Neuron (in vitro differentiated cells): ENCODE data around the gene ORMDL3.
A peak's percentile ranks its signal among the peaks of the same experiment; 100 is the strongest.
"Not testable (repeated sequence)": the region's sequence is repeated elsewhere in the genome, so short reads cannot be mapped to it uniquely, and the experiment has no call there.

Experiments used
- H2AFZ ChIP-seq: one replicate; pipeline ENCODE4 v1.6.1; 2013; ENCODE audit warnings: low read depth, mild to moderate bottlenecking, inconsistent platforms, low read length, moderate library complexity
- H3K27me3 ChIP-seq: one replicate; pipeline ENCODE4 v1.6.1; 2013; ENCODE audit warnings: low read length; ENCODE audit not compliant: insufficient read depth
- H3K36me3 ChIP-seq: one replicate; pipeline ENCODE4 v1.6.1; 2013; ENCODE audit warnings: low read length; ENCODE audit not compliant: insufficient read depth
- H3K4me1 ChIP-seq: one replicate; pipeline ENCODE4 v1.6.1; 2013; ENCODE audit warnings: low read length; ENCODE audit not compliant: insufficient read depth
- H3K4me3 ChIP-seq: 2 replicates; pipeline ENCODE4 v1.5.1; 2013; ENCODE audit warnings: mild to moderate bottlenecking, low read length, moderate library complexity
- H3K9me3 ChIP-seq: one replicate; pipeline ENCODE4 v1.6.1; 2013; ENCODE audit warnings: low read length

The ORMDL3 gene

GRCh38 chr17:39962642-39963220, 35.3 kb upstream of the ORMDL3 start, which contains the start of gene GSDMA:
GSDMA (plus strand) TSS chr17:39963004; CDS start chr17:39965688, 2,684 bp downstream.
- no peak within 1 kb of the TSS for H2AFZ ChIP-seq

GRCh38 chr17:39960524-39961041, 33.2 kb upstream of the ORMDL3 start:
- H3K36me3 ChIP-seq, result no peaks in the 10 kb centered on the region
- H3K9me3 ChIP-seq, result no peaks in the 10 kb centered on the region
- no peak overlapping the region for H3K4me3 ChIP-seq
- no peak overlapping the region for H2AFZ ChIP-seq
- peaks cover 6% of the 10 kb centered on the region for H3K27me3 ChIP-seq
- H3K4me1 ChIP-seq, result no peaks in the 10 kb centered on the region

More at GRCh38 chr17:39962642-39963220, 35.3 kb upstream of the ORMDL3 start, which contains the start of gene GSDMA:
- Histone ChIP-seq H3K36me3 (no peaks in the 10 kb centered on the region), H3K9me3 (no peaks in the 10 kb centered on the region), H3K27me3 (peaks cover 12% of the 10 kb centered on the region), H3K4me3 (no peak within 1 kb of the TSS), H3K4me1 (no peaks in the 10 kb centered on the region)

- Histone ChIP-seq H3K36me3 (no peaks in the 10 kb centered on the region), H3K4me1 (peaks cover 5% of the 10 kb centered on the region), H3K9me3 (no peaks in the 10 kb centered on the region), H3K4me3 (no peak overlapping the region), H2AFZ (no peak overlapping the region), H3K27me3 (peaks cover 2% of the 10 kb centered on the region)
Observed at GRCh38 chr17:39955726-39956225, 28.4 kb upstream of the ORMDL3 start.

- no peak overlapping the region for H2AFZ ChIP-seq
- H3K36me3 ChIP-seq, result no peaks in the 10 kb centered on the region
- no peaks in the 10 kb centered on the region for H3K27me3 ChIP-seq
- H3K4me3 ChIP-seq, result no peak overlapping the region
- H3K9me3 ChIP-seq, result no peaks in the 10 kb centered on the region
- H3K4me1 ChIP-seq, result peaks cover 5% of the 10 kb centered on the region
Observed at GRCh38 chr17:39954876-39955275, 27.5 kb upstream of the ORMDL3 start.

GRCh38 chr17:39953471-39953888, 26.1 kb upstream of the ORMDL3 start:
- H2AFZ ChIP-seq, result peak overlapping the region; percentile 51
- H3K27me3 ChIP-seq, result no peaks in the 10 kb centered on the region
- H3K4me3 ChIP-seq, result peak overlapping the region; percentile 44
- peaks cover 5% of the 10 kb centered on the region for H3K4me1 ChIP-seq
- no peaks in the 10 kb centered on the region for H3K9me3 ChIP-seq
- H3K36me3 ChIP-seq, result no peaks in the 10 kb centered on the region

- Histone ChIP-seq H2AFZ (peak overlapping the region; percentile 51), H3K36me3 (no peaks in the 10 kb centered on the region), H3K4me1 (peaks cover 5% of the 10 kb centered on the region), H3K4me3 (peak overlapping the region; percentile 44), H3K9me3 (no peaks in the 10 kb centered on the region), H3K27me3 (no peaks in the 10 kb centered on the region)
Observed at GRCh38 chr17:39952680-39953470, 25.5 kb upstream of the ORMDL3 start.

- H3K36me3 ChIP-seq, result no peaks in the 10 kb centered on the region
- H3K4me1 ChIP-seq, result peaks cover 5% of the 10 kb centered on the region
- no peaks in the 10 kb centered on the region for H3K27me3 ChIP-seq
- peak overlapping the region; percentile 34 for H3K4me3 ChIP-seq
- no peak overlapping the region for H2AFZ ChIP-seq
- H3K9me3 ChIP-seq, result no peaks in the 10 kb centered on the region
Observed at GRCh38 chr17:39951924-39952679, 24.7 kb upstream of the ORMDL3 start.

GRCh38 chr17:39950871-39951348, 23.5 kb upstream of the ORMDL3 start:
- no peaks in the 10 kb centered on the region for H3K9me3 ChIP-seq
- H3K27me3 ChIP-seq, result peaks cover 10% of the 10 kb centered on the region
- no peak overlapping the region for H2AFZ ChIP-seq
- no peaks in the 10 kb centered on the region for H3K36me3 ChIP-seq
- H3K4me3 ChIP-seq, result no peak overlapping the region
- peaks cover 5% of the 10 kb centered on the region for H3K4me1 ChIP-seq

GRCh38 chr17:39949028-39949427, 21.6 kb upstream of the ORMDL3 start:
- Histone ChIP-seq H3K9me3 (peaks cover under 1% of the 10 kb centered on the region), H3K4me3 (no peak overlapping the region), H3K4me1 (peaks cover 5% of the 10 kb centered on the region), H3K36me3 (no peaks in the 10 kb centered on the region), H3K27me3 (peaks cover 14% of the 10 kb centered on the region), H2AFZ (no peak overlapping the region)

GRCh38 chr17:39948489-39948828, 21.1 kb upstream of the ORMDL3 start:
- H3K9me3 ChIP-seq, H3K4me3 ChIP-seq, H2AFZ ChIP-seq, H3K4me1 ChIP-seq, H3K36me3 ChIP-seq: not testable (repeated sequence)
- H3K27me3 ChIP-seq, result peaks cover 19% of the 10 kb centered on the region

- Histone ChIP-seq H3K9me3 (peaks cover 2% of the 10 kb centered on the region), H3K36me3 (no peaks in the 10 kb centered on the region), H3K27me3 (peaks cover 26% of the 10 kb centered on the region), H3K4me1 (no peaks in the 10 kb centered on the region), H2AFZ (no peak overlapping the region), H3K4me3 (no peak overlapping the region)
Observed at GRCh38 chr17:39946551-39947330, 19.3 kb upstream of the ORMDL3 start.

GRCh38 chr17:39944393-39944711, 17.0 kb upstream of the ORMDL3 start:
- Histone ChIP-seq H3K9me3 (peaks cover 2% of the 10 kb centered on the region), H3K4me1 (no peaks in the 10 kb centered on the region), H3K27me3 (peaks cover 26% of the 10 kb centered on the region), H3K36me3 (no peaks in the 10 kb centered on the region), H3K4me3 (no peak overlapping the region), H2AFZ (no peak overlapping the region)
